C4-2B (cell line): ENCODE measurements around the gene RGS11.

Source experiments
- ZFX ChIP-seq: fragments of 450-650 bp; IDR thresholded peaks from 2 replicates; pipeline ENCODE4 v1.6.1; 2017
- TF ChIP-seq, protein P1 (sequence below): fragments of 450-650 bp; conservative IDR thresholded peaks from 2 replicates; pipeline ENCODE4 v1.5.1; 2017; ENCODE audit warnings: mild to moderate bottlenecking

DNA sequence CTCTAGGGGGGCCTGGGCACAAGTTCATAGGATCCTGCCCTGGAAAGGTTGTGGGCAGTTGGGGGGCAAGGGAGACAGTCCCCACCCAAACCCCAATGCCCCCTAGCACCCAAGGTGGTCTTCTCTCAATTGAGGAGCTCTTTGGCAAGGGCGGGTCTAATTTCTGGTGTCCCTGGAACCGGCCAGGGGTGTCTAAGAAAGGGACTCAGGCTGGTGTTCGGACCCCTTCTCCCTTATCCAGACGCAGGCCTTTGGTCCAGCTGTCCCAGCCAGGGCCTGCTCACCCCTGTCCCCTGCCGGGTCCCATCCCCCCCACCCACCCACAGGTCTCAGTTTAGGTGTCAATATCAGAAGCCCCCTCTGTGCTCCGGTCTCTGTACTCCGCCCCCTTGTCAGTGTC lies 3.8 kb upstream of the RGS11 start:
- TF ChIP-seq, protein P1, sequence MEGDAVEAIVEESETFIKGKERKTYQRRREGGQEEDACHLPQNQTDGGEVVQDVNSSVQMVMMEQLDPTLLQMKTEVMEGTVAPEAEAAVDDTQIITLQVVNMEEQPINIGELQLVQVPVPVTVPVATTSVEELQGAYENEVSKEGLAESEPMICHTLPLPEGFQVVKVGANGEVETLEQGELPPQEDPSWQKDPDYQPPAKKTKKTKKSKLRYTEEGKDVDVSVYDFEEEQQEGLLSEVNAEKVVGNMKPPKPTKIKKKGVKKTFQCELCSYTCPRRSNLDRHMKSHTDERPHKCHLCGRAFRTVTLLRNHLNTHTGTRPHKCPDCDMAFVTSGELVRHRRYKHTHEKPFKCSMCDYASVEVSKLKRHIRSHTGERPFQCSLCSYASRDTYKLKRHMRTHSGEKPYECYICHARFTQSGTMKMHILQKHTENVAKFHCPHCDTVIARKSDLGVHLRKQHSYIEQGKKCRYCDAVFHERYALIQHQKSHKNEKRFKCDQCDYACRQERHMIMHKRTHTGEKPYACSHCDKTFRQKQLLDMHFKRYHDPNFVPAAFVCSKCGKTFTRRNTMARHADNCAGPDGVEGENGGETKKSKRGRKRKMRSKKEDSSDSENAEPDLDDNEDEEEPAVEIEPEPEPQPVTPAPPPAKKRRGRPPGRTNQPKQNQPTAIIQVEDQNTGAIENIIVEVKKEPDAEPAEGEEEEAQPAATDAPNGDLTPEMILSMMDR: no peak
- no peak for TF ChIP-seq ZFX
